ENCODE measurements around the gene UBE3A. TPM values are rescaled to one million over a fixed set of nuclear protein-coding genes. Genes with fewer than 3 reads are reported as not detected.

The UBE3A gene
- total and polyA plus RNA-seq, 9 donors = 27.0 to 130 (median 93.0) TPM

GRCh38 chr15:25392806-25393205, 46.0 kb downstream of the UBE3A start:
- H3K27ac ChIP-seq = no peak overlapping the region
- intact Hi-C loops (cut with DNase I) = no loop called here
- TF ChIP-seq CTCF (IDR thresholded peaks at IDR 0.05) = no peak
- TF ChIP-seq POLR2A (IDR thresholded peaks at IDR 0.05) = no peak
- TF ChIP-seq EP300 (IDR thresholded peaks at IDR 0.05) = no peak
- no peaks in the 10 kb centered on the region for H3K4me1 ChIP-seq (ENCODE audit: insufficient read depth)
- DNase-seq = no peak
- WGBS, 3 donors = 75 to 98% (median 91%) methylated on average over 3 of the region's 3 CpGs
- H3K4me3 ChIP-seq = no peak overlapping the region
- no peaks in the 10 kb centered on the region for H3K27me3 ChIP-seq
- H3K36me3 ChIP-seq = no peaks in the 10 kb centered on the region
- H3K9me3 ChIP-seq = no peaks in the 10 kb centered on the region

DNA sequence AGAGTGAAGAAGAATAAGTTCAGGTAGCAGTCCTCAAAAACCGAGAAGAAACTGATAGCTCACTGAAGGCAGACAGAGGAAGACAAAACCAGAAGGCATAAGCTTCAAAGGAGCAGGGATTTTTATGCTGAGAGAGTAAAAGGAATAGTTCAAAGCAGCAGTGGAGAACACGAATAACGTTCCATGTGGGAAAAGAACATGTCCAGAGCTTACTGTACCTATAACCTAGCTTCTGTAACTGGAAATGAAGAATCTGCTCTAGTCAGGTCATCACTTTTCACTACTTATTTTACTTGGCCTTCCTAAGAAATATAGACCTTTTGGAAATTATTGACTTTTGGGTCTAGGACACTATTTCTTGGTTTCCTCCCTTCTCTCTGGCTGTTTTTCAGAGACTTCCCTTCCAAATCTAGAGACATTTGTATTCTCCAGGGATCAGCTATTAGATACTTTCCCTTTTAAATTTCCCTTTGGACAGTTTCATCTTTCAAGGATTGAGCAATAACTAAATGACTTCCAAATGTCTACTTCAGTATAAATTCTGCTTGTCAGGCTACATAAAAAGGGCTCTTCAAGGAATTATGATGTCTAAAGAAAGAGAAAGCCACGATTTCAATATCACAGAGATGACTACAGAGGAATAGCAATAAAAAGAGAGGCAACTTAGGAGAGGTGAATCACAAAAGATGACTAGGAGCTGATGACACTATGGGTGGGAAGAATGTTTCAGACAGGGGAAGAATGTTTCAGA, 46.7 kb downstream of the UBE3A start:
- Histone ChIP-seq H3K27me3 (no peaks in the 10 kb centered on the region), H3K4me3 (no peak overlapping the region), H3K27ac (no peak overlapping the region), H3K36me3 (no peaks in the 10 kb centered on the region), H3K9me3 (no peaks in the 10 kb centered on the region), H3K4me1 (ENCODE audit: insufficient read depth) (no peaks in the 10 kb centered on the region)
- no peak for DNase-seq
- intact Hi-C loops (cut with DNase I) = no loop called here
- TF ChIP-seq POLR2A (IDR thresholded peaks at IDR 0.05) (no peak), EP300 (IDR thresholded peaks at IDR 0.05) (no peak), CTCF (IDR thresholded peaks at IDR 0.05) (no peak)
- 70 to 91% (median 82%) methylated on average over 4 of the region's 4 CpGs for WGBS, 3 donors

GRCh38 chr15:25385986-25386385, 52.8 kb downstream of the UBE3A start:
- Histone ChIP-seq H3K27me3 (no peaks in the 10 kb centered on the region), H3K9me3 (peaks cover 0 to 3% of the 10 kb centered on the region in 2 donors), H3K36me3 (no peaks in the 10 kb centered on the region), H3K27ac (no peak overlapping the region), H3K4me3 (no peak overlapping the region), H3K4me1 (ENCODE audit: insufficient read depth) (no peaks in the 10 kb centered on the region)
- TF ChIP-seq CTCF (IDR thresholded peaks at IDR 0.05) (no peak), EP300 (IDR thresholded peaks at IDR 0.05) (no peak), POLR2A (IDR thresholded peaks at IDR 0.05) (no peak)
- intact Hi-C loops (cut with DNase I) = no loop called here
- DNase-seq = no peak

DNA sequence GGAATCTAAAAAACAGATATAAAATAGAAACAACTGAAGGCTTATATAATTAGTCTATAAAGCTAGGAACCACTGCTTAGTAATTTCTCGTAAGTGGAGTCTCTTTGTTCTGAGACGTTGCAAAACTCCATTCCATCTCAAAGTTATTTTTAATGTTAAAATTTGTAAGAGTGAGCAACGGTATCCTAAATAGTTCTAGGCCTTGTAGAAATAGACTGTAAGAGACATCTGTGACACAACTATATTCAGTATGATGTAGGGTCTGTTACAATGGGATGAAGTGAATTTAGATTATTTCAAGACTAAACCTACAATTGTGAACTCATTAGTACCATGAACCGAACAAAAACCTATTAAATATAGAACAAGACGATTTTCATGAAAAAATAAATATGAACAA, 57.2 kb downstream of the UBE3A start:
- TF ChIP-seq POLR2A (IDR thresholded peaks at IDR 0.05) (no peak), CTCF (IDR thresholded peaks at IDR 0.05) (no peak), EP300 (IDR thresholded peaks at IDR 0.05) (no peak)
- H3K4me1 ChIP-seq (ENCODE audit: insufficient read depth) = no peaks in the 10 kb centered on the region
- intact Hi-C loops (cut with DNase I) = no loop called here
- no peak for DNase-seq
- no peak overlapping the region for H3K4me3 ChIP-seq
- 86 to 97% (median 95%) methylated on average over 5 of the region's 5 CpGs for WGBS, 3 donors
- H3K27me3 ChIP-seq = no peaks in the 10 kb centered on the region
- H3K27ac ChIP-seq = no peak overlapping the region
- H3K36me3 ChIP-seq = no peaks in the 10 kb centered on the region
- peaks cover 0 to 3% of the 10 kb centered on the region in 2 donors for H3K9me3 ChIP-seq
